GM19467 (cell line): Measurements from ENCODE around the gene ADARB2.

Experiments
- ATAC-seq: cut with Tn5 transposase; IDR thresholded peaks from one replicate; pipeline ENCODE4 v1.9.1; 2021; ENCODE audit warnings: mild to moderate bottlenecking, moderate library complexity; ENCODE audit not compliant: unreplicated experiment

ADARB2 gene

GRCh38 chr10:1187151-1187854 lies 550.0 kb downstream of the ADARB2 start:
- ATAC-seq, result no peak

GRCh38 chr10:1186683-1186990 lies 550.7 kb downstream of the ADARB2 start:
- ATAC-seq, result no peak

DNA sequence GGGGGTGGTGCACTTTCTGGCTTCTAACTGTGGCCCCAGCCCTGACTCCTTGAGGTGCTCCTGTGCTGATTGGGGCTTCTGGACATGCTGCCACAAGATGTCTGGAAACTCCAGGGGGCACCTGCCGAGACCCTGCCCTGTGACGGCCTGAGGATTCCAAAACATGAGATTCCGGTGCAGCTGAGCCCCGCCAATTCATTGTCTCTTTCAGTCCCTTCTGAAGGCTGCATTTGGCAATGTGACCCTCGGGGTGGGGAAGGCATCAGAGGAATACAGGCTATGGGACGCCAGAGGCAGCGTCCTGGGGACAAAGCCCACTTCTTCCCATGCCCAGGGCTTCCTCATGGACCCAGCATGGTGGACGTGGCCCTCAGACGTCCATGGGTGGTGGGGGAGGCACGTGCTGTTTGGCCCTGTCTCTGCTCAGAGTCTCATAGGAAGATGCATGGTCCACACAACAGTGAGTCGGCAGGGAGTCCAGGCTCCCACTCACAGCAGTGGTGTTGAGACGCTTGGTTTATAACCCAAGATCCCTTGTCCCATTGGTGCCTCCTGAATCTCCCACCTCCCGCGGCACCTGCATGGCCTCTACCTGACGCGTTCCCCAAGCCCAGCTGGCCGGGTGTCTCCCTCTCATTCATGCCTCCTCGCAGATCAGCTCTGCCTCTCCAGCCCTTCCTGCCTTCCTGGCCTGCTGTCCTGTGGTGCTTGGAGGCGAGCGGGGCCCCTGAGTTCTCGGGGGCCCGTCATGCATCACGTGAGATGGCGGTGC lies 551.2 kb downstream of the ADARB2 start:
- no peak for ATAC-seq

DNA sequence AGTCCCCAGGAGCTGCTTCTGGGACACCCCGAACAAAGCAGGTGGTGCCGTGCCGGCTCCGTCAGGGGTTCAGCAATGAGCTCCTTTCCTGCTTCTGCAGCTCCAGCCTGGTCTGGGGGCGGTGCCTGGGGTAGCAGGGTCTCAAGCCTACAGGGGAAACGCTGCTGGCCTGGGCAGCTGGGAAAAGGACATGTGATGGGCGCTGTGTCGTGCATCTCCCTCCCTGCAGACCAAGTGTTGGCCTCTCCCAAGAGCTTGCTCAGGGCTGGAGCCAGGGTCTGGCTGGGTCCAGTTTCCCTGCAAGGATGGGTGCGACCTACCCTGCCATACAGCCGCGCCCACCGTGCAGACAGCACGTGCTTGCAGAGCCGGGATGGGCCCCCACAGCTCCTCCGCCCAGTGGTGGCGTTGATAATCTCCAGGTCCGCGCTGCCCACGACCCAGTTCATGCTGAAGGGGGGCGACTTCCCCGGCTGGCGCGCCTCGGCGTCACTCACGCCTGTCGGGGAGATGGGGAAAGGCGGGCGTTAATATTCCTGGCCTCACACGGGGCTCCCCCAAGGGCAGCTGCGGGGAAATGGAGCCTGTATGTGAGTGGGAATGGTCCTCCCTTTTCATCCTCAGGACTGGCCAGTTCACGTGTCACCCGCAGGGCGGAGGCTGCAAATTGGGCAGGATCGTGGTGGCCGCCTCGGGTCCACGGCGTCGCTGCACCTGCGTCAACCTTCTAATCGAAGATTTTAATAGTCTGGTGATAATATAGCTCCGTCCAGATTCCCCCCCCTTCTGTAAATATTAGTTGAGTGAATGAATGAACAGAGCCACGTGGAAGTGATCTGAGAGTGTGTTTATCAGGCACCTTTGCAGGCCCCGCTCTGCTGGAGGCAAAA lies 552.5 kb downstream of the ADARB2 start:
- no peak for ATAC-seq

DNA sequence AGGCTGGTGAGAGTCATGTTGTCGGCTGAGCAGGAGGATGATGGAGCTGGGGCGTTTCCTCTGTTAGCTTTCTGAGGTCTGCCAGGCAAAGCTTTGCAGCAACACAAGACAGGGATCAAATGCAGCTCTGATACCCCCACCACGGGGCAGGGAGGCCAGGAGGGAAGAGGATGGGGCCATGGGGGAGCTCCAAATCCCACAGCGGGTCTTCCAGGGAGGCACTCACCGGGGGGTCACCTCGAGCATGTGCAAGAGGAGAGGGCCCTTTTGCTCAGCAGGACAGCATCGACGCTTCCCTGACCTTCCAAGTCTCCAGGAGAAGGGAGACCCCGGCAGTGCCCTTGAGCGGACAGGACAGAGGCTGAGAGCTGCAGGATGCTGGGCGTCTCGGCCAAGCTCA lies 553.6 kb downstream of the ADARB2 start:
- ATAC-seq, result no peak

DNA sequence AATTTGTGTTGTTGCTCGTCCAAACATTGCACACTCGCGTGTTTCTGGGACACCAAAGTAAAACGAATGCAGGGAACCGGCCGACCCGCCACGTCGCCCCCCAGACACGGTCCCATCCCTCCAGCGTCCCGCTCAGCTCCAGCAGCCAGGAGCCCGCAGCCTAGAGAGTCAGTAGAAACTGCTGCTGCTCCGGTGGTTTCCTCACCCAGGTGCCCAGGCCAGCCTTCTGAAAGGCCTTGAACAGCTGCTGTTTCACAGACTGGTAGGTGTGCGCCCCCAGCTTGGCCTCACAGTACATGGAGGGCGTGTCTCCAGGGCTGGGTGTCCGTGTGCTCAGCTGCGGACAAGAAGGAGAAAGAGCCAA lies 554.3 kb downstream of the ADARB2 start:
- no peak for ATAC-seq

DNA sequence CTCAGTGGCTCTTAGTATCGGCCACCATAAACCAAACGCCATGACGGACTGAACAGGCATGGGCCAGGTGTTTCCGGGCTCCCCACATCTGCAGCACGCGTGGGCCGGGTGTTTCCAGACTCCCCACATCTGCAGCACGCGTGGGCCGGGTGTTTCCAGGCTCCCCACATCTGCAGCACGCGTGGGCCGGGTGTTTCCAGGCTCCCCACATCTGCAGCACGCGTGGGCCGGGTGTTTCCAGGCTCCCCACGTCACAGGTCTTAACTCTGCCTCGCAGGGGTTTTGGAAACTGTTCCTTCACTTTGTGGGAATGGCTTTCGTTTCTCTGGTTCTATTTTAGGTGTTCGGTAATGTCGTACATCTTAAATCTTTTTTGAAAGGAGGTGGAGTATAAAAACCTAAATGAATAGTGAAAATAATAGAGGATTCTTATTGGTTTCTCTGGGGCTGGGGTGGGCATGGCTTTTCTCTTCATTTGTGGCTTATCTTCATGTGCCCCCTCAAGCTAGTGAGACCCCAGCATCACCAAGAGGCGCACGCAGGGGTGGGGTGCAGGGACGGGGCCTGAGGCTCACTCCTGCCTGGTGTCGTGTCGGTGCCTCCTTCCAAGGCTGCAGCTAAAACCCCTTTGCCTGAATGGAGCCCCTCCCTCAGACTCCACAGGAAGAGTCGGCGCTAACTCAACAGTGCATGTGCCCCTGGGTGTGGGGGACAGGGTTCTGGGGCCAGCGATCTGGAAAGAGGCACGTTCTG lies 554.9 kb downstream of the ADARB2 start:
- no peak for ATAC-seq

GRCh38 chr10:1180836-1181235 lies 556.5 kb downstream of the ADARB2 start:
- no peak for ATAC-seq

- ATAC-seq, result no peak
Observed at GRCh38 chr10:1180071-1180730, 557.1 kb downstream of the ADARB2 start.

GRCh38 chr10:1179346-1180070 lies 557.8 kb downstream of the ADARB2 start:
- no peak for ATAC-seq

DNA sequence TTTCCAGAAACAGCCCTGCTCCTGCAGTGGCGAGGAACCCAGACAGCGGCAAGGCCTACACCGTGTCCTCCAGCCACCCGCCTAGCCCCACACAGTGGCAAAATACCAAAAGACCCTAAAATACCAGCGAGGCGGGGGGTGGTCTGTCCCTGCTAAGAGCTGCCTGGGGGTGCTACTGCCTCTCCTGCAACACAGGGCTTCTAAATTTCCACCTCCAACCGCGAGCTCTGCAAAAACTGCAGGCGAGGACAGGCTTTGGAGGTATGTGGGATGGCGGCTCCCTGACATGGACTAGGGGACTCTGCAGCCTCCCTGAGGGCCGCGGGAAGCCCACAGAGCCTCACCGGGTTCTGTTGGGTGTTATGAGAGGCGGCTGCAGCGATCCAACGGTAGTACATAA lies 558.8 kb downstream of the ADARB2 start:
- ATAC-seq, result no peak

DNA sequence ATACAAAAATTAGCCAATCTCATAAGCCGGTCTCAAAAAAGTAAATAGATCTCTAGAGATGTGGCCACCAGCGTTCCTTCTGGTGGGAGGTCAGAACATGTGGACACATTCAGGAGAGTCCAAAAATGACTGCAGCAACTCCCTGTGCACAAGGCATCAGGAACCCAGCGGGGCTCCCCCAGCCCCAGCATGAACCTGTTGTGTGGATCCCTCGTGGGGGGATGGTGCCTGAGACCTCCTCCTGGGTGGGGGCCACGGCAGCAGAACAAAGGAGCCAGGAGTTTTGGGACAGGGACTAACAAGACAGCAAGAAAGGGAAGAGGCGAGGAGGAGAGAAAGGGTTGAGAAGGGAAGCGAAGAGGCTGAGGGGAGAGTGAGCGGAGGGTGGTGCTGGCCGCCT lies 559.4 kb downstream of the ADARB2 start:
- no peak for ATAC-seq

GRCh38 chr10:1175956-1176565 lies 561.3 kb downstream of the ADARB2 start:
- ATAC-seq, result no peak

DNA sequence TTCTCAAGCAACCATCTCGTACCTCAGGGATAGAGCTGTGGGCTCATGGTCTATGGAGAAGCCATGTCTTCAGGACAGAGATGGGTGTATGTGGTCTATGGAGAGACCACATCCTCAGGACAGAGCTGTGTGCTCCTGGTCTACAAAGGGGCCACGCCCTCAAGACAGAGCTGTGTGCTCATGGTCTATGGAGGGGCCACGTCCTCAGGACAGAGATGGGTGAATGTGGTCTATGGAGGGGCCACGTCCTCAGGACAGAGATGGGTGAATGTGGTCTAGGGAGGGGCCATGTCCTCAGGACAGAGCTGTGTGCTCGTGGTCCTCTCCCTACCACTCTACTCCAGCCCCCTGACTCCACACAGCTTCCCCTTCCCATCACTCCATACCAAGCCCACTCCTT lies 563.3 kb downstream of the ADARB2 start:
- no peak for ATAC-seq

GRCh38 chr10:1173091-1173490 lies 564.2 kb downstream of the ADARB2 start:
- ATAC-seq, result no peak

DNA sequence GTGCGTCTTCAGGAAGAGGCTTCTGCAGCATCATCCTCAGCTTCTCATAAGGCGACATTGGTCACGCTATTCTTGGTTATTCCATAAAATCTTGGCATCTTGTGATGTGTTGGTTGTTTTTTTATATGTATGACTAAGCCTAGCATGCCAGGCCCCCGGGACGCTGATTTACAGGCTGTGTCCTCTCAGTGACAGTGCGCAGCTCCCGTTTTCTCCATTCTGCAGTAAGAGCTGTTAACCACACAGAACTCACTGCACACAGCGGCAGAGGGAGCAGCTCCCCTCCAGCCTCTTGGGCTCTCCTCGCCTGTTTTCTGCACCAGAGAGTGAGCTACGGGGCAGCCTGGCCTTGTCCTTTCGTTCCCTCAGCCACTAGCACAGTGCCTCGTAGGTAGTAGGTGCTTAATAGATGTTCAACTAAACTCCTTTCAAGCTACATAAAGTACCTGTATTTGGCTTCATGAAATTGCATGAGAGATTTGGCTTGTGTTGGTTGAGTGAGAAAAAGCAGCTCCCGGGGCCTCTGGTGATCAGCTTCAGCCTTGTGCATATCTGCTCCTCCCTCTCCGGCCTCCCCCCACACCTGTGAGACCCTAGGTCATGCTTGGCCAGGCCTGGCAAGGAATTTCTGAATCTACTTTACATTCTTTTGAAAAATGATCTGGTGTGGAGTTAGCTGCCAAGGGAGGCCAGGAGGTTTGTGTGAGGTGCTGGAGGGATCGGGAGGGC lies 564.9 kb downstream of the ADARB2 start:
- ATAC-seq, result no peak

DNA sequence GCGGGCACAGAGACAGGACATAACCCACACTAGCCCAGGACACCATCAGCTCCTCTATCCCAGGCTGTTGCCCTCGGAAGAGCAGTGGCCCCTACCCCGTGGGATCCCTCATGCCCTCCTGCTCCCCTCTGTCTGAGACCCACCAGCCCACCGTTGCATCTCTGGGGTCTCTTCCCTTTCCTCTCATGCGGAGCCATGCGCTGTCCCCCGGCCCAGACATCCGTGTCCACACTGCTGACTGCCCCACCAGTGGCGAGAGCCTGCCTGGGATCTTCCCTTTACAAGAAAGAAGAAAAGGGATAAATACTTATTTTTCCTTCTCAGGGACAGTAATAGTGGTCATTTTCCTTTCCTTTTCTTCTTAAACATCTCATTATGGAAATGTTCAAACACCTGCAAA lies 565.7 kb downstream of the ADARB2 start:
- no peak for ATAC-seq

DNA sequence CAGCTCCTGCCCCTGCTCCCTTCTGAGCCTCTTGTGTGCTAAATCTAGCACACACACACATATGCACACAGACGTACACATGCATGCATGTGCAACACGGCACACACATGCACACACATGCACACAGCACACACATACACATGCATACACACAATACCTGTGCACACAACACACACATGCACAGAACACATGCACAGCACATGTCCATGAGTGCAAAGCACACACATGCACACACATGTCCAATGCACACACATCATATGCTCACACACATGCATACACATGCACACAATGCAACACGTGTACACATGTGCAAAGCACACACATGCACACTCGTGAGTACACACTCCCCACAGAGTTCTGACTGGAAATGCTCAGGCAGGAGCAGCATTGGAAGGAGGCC lies 566.1 kb downstream of the ADARB2 start:
- no peak for ATAC-seq

- no peak for ATAC-seq
Observed at GRCh38 chr10:1170867-1171180, 566.5 kb downstream of the ADARB2 start.
